ENCODE measurements around the gene CELF5. TPM values are rescaled to one million over a fixed set of nuclear protein-coding genes. Genes with fewer than 3 reads are reported as not detected.
"Not testable (repeated sequence)": the region's sequence is repeated elsewhere in the genome, so short reads cannot be mapped to it uniquely, and the experiment has no call there.

Gene CELF5
- total and polyA plus RNA-seq, 2 donors (not counting 1 experiment from before 2014, with no cell fraction given) = 0.15 TPM; not detected in 1

DNA sequence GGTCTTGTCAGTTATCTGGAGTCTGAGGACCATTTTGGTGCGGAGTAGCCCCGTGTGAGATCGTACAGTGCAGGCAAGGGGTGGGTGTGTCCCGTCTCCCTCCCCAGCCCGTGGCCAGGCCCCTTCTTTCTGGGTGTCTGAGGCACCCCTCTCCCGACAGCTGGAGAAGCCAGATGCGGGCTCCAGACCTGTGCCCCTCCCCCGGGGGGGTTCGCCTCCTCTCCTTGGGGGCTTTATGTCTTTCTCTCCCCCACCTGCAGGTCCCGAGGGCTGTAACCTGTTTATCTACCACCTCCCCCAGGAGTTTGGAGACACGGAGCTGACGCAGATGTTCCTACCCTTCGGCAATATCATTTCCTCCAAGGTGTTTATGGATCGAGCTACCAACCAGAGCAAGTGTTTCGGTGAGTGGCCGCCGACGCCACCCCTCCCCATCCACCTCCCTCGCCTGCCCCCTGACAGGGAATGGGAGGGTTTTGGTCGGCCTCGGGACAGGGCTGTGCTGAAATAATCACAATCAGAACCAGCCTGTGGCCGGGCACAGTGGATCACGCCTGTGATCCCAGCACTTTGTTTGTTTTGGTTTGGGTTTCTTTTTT, 65.6 kb downstream of the CELF5 start:
- Mint-ChIP-seq H3K4me1 (peaks cover 4% of the 10 kb centered on the region), H3K4me3 (no peak overlapping the region), H3K27ac (no peak overlapping the region), H3K27me3 (peaks cover 20% of the 10 kb centered on the region), H3K9me3 (ENCODE audit: insufficient read depth) (no peaks in the 10 kb centered on the region)
- no peaks in the 10 kb centered on the region for H3K36me3 ChIP-seq (replicated peaks in 1 of 2; ENCODE audit: control extremely low read depth in 1 of 2, control insufficient read depth in 1 of 2, extremely low read depth in 1 of 2, insufficient read depth in 2 of 2, low read length in 1 of 2)
- H4K20me1 ChIP-seq (ENCODE audit: control insufficient read depth, insufficient read depth, low read length, poor library complexity, severe bottlenecking) = no peaks in the 10 kb centered on the region
- ChIA-PET CTCF (no interaction called here), POLR2A (no interaction called here)
- peaks cover 0 to 28% (median 5%) of the 10 kb centered on the region in 4 experiments for H3K27me3 ChIP-seq (replicated peaks in 1 of 4; ENCODE audit: control extremely low read depth in 1 of 4, control insufficient read depth in 3 of 4, insufficient read depth in 4 of 4, low read length in 3 of 4)
- no peak overlapping the region for H3K4me2 ChIP-seq (replicated peaks; ENCODE audit: low read depth, low read length, poor library complexity, severe bottlenecking)
- intact Hi-C loops (cut with micrococcal nuclease) = no loop called here
- no peak overlapping the region for H2AFZ ChIP-seq (ENCODE audit: insufficient read depth, low read depth, low read length, poor library complexity, severe bottlenecking)
- peaks cover 2 to 6% of the 10 kb centered on the region in 2 donors for H3K4me1 ChIP-seq (ENCODE audit: control insufficient read depth in 2 of 2, insufficient read depth in 2 of 2, low read length in 2 of 2)
- H3K9ac ChIP-seq (ENCODE audit: low read length) = no peak overlapping the region
- no peak overlapping the region for H3K27ac ChIP-seq (ENCODE audit: low read length in 2 of 2)
- H3K79me2 ChIP-seq (ENCODE audit: control insufficient read depth, insufficient read depth, low read length) = no peaks in the 10 kb centered on the region
- ATAC-seq (ENCODE audit: low read depth) (no peak), DNase-seq (no peak)
- WGBS (ENCODE audit: insufficient coverage) = 53% methylated on average over 8 of the region's 23 CpGs
- H3K9me3 ChIP-seq (ENCODE audit: control extremely low read depth in 1 of 3, control insufficient read depth in 2 of 3, insufficient read depth in 1 of 3, low read length in 2 of 3) = peaks cover 0 to 17% (median 0%) of the 10 kb centered on the region in 3 donors
- no peak for TF ChIP-seq CTCF (IDR thresholded peaks at IDR 0.05)
- no peak for TF ChIP-seq EZH2 (IDR thresholded peaks at IDR 0.05; ENCODE audit: borderline replicate concordance, insufficient read depth, low read depth, low read length, poor library complexity, severe bottlenecking)
- no peak overlapping the region for H3K4me3 ChIP-seq (ENCODE audit: control extremely low read depth in 1 of 5, extremely low read depth in 1 of 5, insufficient read depth in 1 of 5, low read depth in 2 of 5, low read length in 4 of 5)

GRCh38 chr19:3290858-3291257, 66.4 kb downstream of the CELF5 start:
- H3K9me3 Mint-ChIP-seq (ENCODE audit: insufficient read depth); ATAC-seq (ENCODE audit: low read depth); intact Hi-C loops (cut with micrococcal nuclease); CTCF ChIA-PET; H3K79me2 ChIP-seq (ENCODE audit: control insufficient read depth, insufficient read depth, low read length); POLR2A ChIA-PET; H3K36me3 ChIP-seq (replicated peaks in 1 of 2; ENCODE audit: control extremely low read depth in 1 of 2, control insufficient read depth in 1 of 2, extremely low read depth in 1 of 2, insufficient read depth in 2 of 2, low read length in 1 of 2); H3K4me2 ChIP-seq (replicated peaks; ENCODE audit: low read depth, low read length, poor library complexity, severe bottlenecking); DNase-seq; H4K20me1 ChIP-seq (ENCODE audit: control insufficient read depth, insufficient read depth, low read length, poor library complexity, severe bottlenecking); H2AFZ ChIP-seq (ENCODE audit: insufficient read depth, low read depth, low read length, poor library complexity, severe bottlenecking); H3K9ac ChIP-seq (ENCODE audit: low read length); H3K27ac Mint-ChIP-seq; H3K4me1 Mint-ChIP-seq; H3K27ac ChIP-seq (ENCODE audit: low read length in 2 of 2); H3K4me1 ChIP-seq (ENCODE audit: control insufficient read depth in 2 of 2, insufficient read depth in 2 of 2, low read length in 2 of 2); H3K4me3 ChIP-seq (ENCODE audit: control extremely low read depth in 1 of 5, extremely low read depth in 1 of 5, insufficient read depth in 1 of 5, low read depth in 2 of 5, low read length in 4 of 5); H3K4me3 Mint-ChIP-seq: not testable (repeated sequence)
- H3K27me3 Mint-ChIP-seq = peaks cover 20% of the 10 kb centered on the region
- Histone ChIP-seq H3K27me3 (replicated peaks in 1 of 4; ENCODE audit: control extremely low read depth in 1 of 4, control insufficient read depth in 3 of 4, insufficient read depth in 4 of 4, low read length in 3 of 4) (peaks cover 0 to 27% (median 5%) of the 10 kb centered on the region in 4 experiments), H3K9me3 (ENCODE audit: control extremely low read depth in 1 of 3, control insufficient read depth in 2 of 3, insufficient read depth in 1 of 3, low read length in 2 of 3) (peaks cover 0 to 11% (median 0%) of the 10 kb centered on the region in 3 donors)
- WGBS (ENCODE audit: insufficient coverage) = 94% methylated on average over 3 of the region's 6 CpGs

Data from B cell (primary cell).